Testis (tissue), 5 donors: ENCODE data around the gene ARRDC2. TPM values are rescaled to one million over a fixed set of nuclear protein-coding genes. Genes with fewer than 3 reads are reported as not detected.

ENCODE experiments used
- DNase-seq: peaks from one replicate; pipeline ENCODE4 v3.0.0-alpha.2; 2019
- H3K27ac ChIP-seq, 2 donors: fragments of 200-600 bp; sonication (generic); one replicate each; pipeline ENCODE4 v1.5.1; 2019
- H3K27me3 ChIP-seq: fragments of 200-600 bp; sonication (generic); one replicate; pipeline ENCODE4 v1.5.1; 2019
- H3K36me3 ChIP-seq: fragments of 200-600 bp; sonication (generic); one replicate; pipeline ENCODE4 v1.5.1; 2017; ENCODE audit warnings: low read depth; ENCODE audit errors: missing control alignments
- H3K4me1 ChIP-seq: fragments of 200-600 bp; sonication (generic); one replicate; pipeline ENCODE4 v1.5.1; 2019
- H3K4me3 ChIP-seq, 2 donors: fragments of 200-600 bp; sonication (generic); one replicate each; pipeline ENCODE4 v1.5.1; 2017 to 2019
- H3K9me3 ChIP-seq: fragments of 200-600 bp; sonication (generic); one replicate; pipeline ENCODE4 v1.5.1; 2017
- CTCF ChIP-seq, 3 experiments: fragments of 450-650 bp in 2 of 3; fragments of 200-600 bp in 1 of 3; sonication (generic) in 1 of 3; IDR thresholded peaks; one replicate each; pipeline ENCODE4 v1.5.1; 2016 to 2019; ENCODE audit warnings: antibody characterized with exemption in 3 of 3, mild to moderate bottlenecking in 2 of 3, moderate library complexity in 1 of 3
- POLR2A ChIP-seq: fragments of 450-650 bp; IDR thresholded peaks from one replicate; pipeline ENCODE4 v1.6.1; 2017; ENCODE audit warnings: antibody characterized with exemption, mild to moderate bottlenecking, moderate library complexity
- WGBS, 2 donors: methylation state at CpG; one replicate each; pipeline ENCODE4 v1.1.5; 2018; 5-methylcytosine and 5-hydroxymethylcytosine counted together
- intact Hi-C: fragments of 100-400 bp; cut with DNase I; formaldehyde crosslinking; loops from one replicate; pipeline ENCODE4 v1.15.1; 2023; ENCODE audit warnings: low total_unique reads
- long read RNA-seq, 2 donors: transcript quantifications; one replicate each; lab custom pipeline, GENCODE V29; 2026
- polyA plus RNA-seq: library from polyadenylated mRNA; stranded (reverse); fragments of 350-450 nt; fragmentation: Illumina TruSeq; extraction: RNeasy Lipid Tissue Mini Kit (QIAGEN cat#74804); gene quantifications from one replicate; pipeline ENCODE4 v1.2.3, GENCODE V29; 2014; ENCODE audit warnings: low read depth, low replicate concordance; ENCODE audit not compliant: insufficient read depth
- total RNA-seq, 2 donors: library from RNA; depleted of rRNA; stranded (reverse); fragments of >200 nt; gene quantifications; one replicate each; pipeline ENCODE4 v1.2.3, GENCODE V29; 2016

Gene ARRDC2
- total RNA-seq (10 to 100 TPM; 13.0 to 15.3 TPM), polyA plus RNA-seq (10.3 TPM)
- long read RNA-seq, donor 1, partial matches to known transcripts, result 0 of 3 reads
- long read RNA-seq, donor 1, other reads (novel, unspliced or antisense), result 0 of 3 reads
- long read RNA-seq, donor 2, partial matches to known transcripts, result 0 of 1 reads
- long read RNA-seq, donor 2, other reads (novel, unspliced or antisense), result 0 of 1 reads

GRCh38 chr19:18007917-18008673, at the start of gene ARRDC2:
ARRDC2 (plus strand) TSS chr19:18008170; CDS start chr19:18008311, 141 bp downstream.
- Histone ChIP-seq H3K36me3 (no peaks in the 10 kb centered on the region), H3K4me1 (no peaks in the 10 kb centered on the region), H3K27ac (peak within 1 kb of the TSS; percentile 80 to 85), H3K9me3 (no peaks in the 10 kb centered on the region), H3K27me3 (no peaks in the 10 kb centered on the region), H3K4me3 (peak within 1 kb of the TSS; percentile 50 to 51)
- DNase-seq, result peak; percentile 95
- intact Hi-C loops, result loop anchor here (2.0 kb wide), 1 partner anchor 51 kb away; no protein-coding TSS in a partner anchor
- TF ChIP-seq CTCF (IDR thresholded peaks at IDR 0.05) (no peak), POLR2A (peak; percentile 8)
- whole genome bisulfite sequencing, 2 donors, result 14 to 18% methylated on average over 5 to 80 of the region's 92 CpGs

GRCh38 chr19:17963936-17964691, 43.9 kb upstream of the ARRDC2 start:
- Histone ChIP-seq H3K9me3 (no peaks in the 10 kb centered on the region), H3K4me1 (no peaks in the 10 kb centered on the region), H3K36me3 (no peaks in the 10 kb centered on the region), H3K27me3 (no peaks in the 10 kb centered on the region), H3K4me3 (no peak overlapping the region), H3K27ac (no peak overlapping the region)
- no peak for TF ChIP-seq POLR2A
- TF ChIP-seq CTCF (IDR thresholded peaks at IDR 0.05), result no peak
- intact Hi-C loops, result no loop called here
- no peak for DNase-seq
- 60 to 68% methylated on average over 5 to 13 of the region's 13 CpGs for WGBS, 2 donors

- no peaks in the 10 kb centered on the region for H3K4me1 ChIP-seq
- H3K36me3 ChIP-seq, result no peaks in the 10 kb centered on the region
- TF ChIP-seq POLR2A, result no peak
- TF ChIP-seq CTCF (IDR thresholded peaks at IDR 0.05), result no peak
- no peaks in the 10 kb centered on the region for H3K9me3 ChIP-seq
- 70 to 84% methylated on average over 10 to 11 of the region's 11 CpGs for WGBS, 2 donors
- H3K27ac ChIP-seq, result no peak overlapping the region
- no peak for DNase-seq
- H3K27me3 ChIP-seq, result no peaks in the 10 kb centered on the region
- no peak overlapping the region for H3K4me3 ChIP-seq
- intact Hi-C loops, result no loop called here
These were observed 42.4 kb upstream of the ARRDC2 start for GRCh38 chr19:17965370-17966128.

- Histone ChIP-seq H3K27ac (no peak overlapping the region), H3K36me3 (no peaks in the 10 kb centered on the region), H3K4me3 (no peak overlapping the region), H3K27me3 (no peaks in the 10 kb centered on the region), H3K4me1 (no peaks in the 10 kb centered on the region), H3K9me3 (no peaks in the 10 kb centered on the region)
- WGBS, 2 donors, result 50% methylated on average over 2 of the region's 2 CpGs; no CpG with 5 or more reads in 1 of the 2 donors
- DNase-seq, result no peak
- no peak for TF ChIP-seq CTCF (IDR thresholded peaks at IDR 0.05)
- TF ChIP-seq POLR2A, result no peak
- intact Hi-C loops, result no loop called here
These were observed 41.9 kb upstream of the ARRDC2 start for GRCh38 chr19:17966129-17966483.
